GM18951 (cell line): Measurements from ENCODE around the gene PTPRK.

ENCODE experiments used
- POLR2A ChIP-seq: IDR thresholded peaks from 4 replicates; pipeline ENCODE4 v1.6.1; 2011; ENCODE audit warnings: mild to moderate bottlenecking; ENCODE audit not compliant: insufficient read length, insufficient read depth; ENCODE audit errors: extremely low read depth
- in situ Hi-C: fragments of 300-500 bp; cut with MboI; formaldehyde crosslinking; loops from one replicate; pipeline ENCODE4 v1.12.0; 2022; ENCODE audit warnings: low sequenced_read_pairs, mixed read lengths, inconsistent platforms; ENCODE audit not compliant: unreplicated experiment

Gene PTPRK

GRCh38 chr6:128230267-128230989 is 290.0 kb downstream of the PTPRK start:
- no peak for TF ChIP-seq POLR2A

GRCh38 chr6:128225612-128226011 is 294.8 kb downstream of the PTPRK start:
- no peak for TF ChIP-seq POLR2A
- in situ Hi-C loops = no loop called here

More at GRCh38 chr6:128230267-128230989, 290.0 kb downstream of the PTPRK start:
- in situ Hi-C loops = no loop called here

- TF ChIP-seq POLR2A = no peak
- in situ Hi-C loops = no loop called here
Measured at GRCh38 chr6:128216917-128217316, 303.5 kb downstream of the PTPRK start.

GRCh38 chr6:128209771-128210170 is 310.6 kb downstream of the PTPRK start:
- in situ Hi-C loops = no loop called here
- TF ChIP-seq POLR2A = no peak

- no peak for TF ChIP-seq POLR2A
- in situ Hi-C loops = no loop called here
Measured at GRCh38 chr6:128208851-128209580, 311.4 kb downstream of the PTPRK start.

- in situ Hi-C loops = no loop called here
- TF ChIP-seq POLR2A = no peak
Measured at GRCh38 chr6:128208078-128208477, 312.3 kb downstream of the PTPRK start.

- no peak for TF ChIP-seq POLR2A
- in situ Hi-C loops = no loop called here
Measured at GRCh38 chr6:128206610-128207426, 313.6 kb downstream of the PTPRK start.

- TF ChIP-seq POLR2A = no peak
- in situ Hi-C loops = no loop called here
Measured at GRCh38 chr6:128204616-128205015, 315.8 kb downstream of the PTPRK start.

- no peak for TF ChIP-seq POLR2A
- in situ Hi-C loops = no loop called here
Measured at GRCh38 chr6:128202169-128202765, 318.1 kb downstream of the PTPRK start.

- TF ChIP-seq POLR2A = no peak
- in situ Hi-C loops = no loop called here
Measured at GRCh38 chr6:128200789-128201188, 319.6 kb downstream of the PTPRK start.

- TF ChIP-seq POLR2A = no peak
- in situ Hi-C loops = no loop called here
Measured at GRCh38 chr6:128199461-128199860, 320.9 kb downstream of the PTPRK start.

- TF ChIP-seq POLR2A = no peak
- in situ Hi-C loops = no loop called here
Measured at GRCh38 chr6:128192972-128193371, 327.4 kb downstream of the PTPRK start.

- in situ Hi-C loops = no loop called here
- no peak for TF ChIP-seq POLR2A
Measured at GRCh38 chr6:128188678-128189077, 331.7 kb downstream of the PTPRK start.
